Stimulated activated CD8-positive, alpha-beta memory T cell treated with anti-CD3 and anti-CD28 coated beads, Interleukin-7, amount 100 ng/mL, for 4 hours (primary cell): ENCODE data around the gene BZW2.

Experiments
- DNase-seq, 2 donors: peaks; one replicate each; pipeline ENCODE4 v3.0.0-alpha.2; 2020; ENCODE audit warnings: low read depth in 2 of 2

Gene BZW2

DNA sequence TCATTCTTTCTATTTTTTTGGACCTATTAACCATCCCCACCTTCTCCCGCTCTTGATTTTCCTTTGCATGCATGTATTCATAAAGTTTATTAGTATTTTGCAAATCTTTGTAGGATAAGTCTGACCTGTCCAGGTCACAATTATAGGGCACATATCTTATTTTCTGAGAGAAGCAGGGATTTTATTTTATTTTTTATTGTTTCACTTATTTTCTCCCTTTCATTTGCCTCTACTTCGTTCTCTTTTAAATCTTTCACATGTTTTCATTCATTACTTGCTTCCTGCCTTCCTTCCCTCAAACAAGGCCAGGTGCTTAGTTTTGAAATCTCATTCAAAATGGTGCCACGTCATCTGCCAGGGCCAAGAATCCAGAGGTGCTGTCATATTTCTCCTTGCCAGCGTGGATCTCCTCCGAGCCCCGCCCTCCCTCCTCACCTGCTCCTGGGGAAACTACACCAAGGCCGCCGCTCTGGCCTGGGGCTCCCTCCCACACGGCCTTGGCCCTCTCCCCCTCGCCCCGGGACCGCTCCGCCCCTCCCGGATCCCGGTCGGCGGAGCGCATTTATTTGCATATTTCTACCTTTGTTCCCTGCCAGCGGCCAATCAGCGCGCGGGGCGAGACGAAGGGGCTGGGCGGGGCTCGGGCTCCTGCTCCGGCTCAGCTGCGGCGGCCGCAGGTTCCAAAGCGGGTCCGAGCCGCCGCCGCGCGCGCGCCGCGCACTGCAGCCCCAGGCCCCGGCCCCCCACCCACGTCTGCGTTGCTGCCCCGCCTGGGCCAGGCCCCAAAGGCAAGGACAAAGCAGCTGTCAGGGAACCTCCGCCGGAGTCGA is 107.3 kb downstream of the BZW2 start, which contains the start of gene TSPAN13:
Gene TSPAN13 (plus strand): TSS at position 654 of the 830 bp plus-strand sequence. CDS start 213 bp downstream, outside the sequence.
- peak; percentile 8 to 35 for DNase-seq

- DNase-seq, result no peak
Observed at GRCh38 chr7:16753932-16754855, 108.2 kb downstream of the BZW2 start.

DNA sequence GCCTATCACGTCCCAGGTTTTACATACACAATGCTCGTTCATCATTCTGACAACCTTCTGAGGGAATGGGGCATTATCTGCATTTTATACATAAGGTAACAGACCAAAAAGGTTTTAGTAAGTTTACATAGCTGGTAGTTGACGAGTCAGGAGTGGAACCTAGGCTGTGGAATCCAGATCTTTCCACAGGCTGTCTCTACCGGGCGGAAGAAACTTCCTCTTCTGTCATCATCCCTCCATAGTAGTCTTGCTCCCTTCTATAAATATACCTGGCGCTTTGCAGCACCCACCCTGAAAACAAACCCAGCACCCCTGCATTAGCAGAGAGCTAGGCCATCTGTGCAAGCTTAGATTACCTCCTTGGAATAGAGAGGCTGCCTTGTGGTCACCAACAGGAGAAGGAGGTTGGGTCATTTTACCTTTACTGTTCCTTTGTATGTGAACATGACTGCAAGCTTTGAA is 108.9 kb downstream of the BZW2 start:
- DNase-seq, result no peak

DNA sequence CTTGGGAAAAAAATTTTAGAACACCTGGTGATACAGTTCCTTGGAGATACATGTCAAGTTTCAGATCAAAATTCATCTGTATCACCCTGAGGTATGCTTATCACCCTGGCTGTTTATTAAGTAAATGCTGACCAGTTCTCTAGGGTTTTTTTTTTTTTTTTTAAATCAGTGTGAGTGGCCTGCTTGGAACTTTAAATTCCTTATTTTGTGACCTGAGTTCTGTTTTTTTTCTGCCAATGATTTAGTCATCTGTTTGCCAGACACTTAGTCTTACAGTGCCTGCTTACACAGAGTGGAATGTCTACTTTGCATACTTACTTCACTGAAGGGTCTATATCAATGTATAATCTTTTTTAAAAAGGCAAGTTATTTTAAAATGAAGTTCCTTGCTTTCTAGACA is 109.4 kb downstream of the BZW2 start:
- no peak for DNase-seq
